NCI-H2196 treated with DMSO at 0.1 percent for 48 hours (cell line): ENCODE data around the gene METTL13.

Source experiments
- DNase-seq: peaks from one replicate; lab custom pipeline; 2025; ENCODE audit not compliant: unreplicated experiment; lab: John Stamatoyannopoulos, UW

The METTL13 gene

GRCh38 chr1:171781176-171781875 lies at the start of gene METTL13:
METTL13 (plus strand) TSS chr1:171781660; CDS start chr1:171781968, 308 bp downstream.
- peak; percentile 97 for DNase-seq

- no peak for DNase-seq
These were observed 45.3 kb upstream of the METTL13 start for GRCh38 chr1:171736196-171736595.

GRCh38 chr1:171738911-171739310 lies 42.5 kb upstream of the METTL13 start:
- DNase-seq: no peak

- DNase-seq: no peak
These were observed 41.8 kb upstream of the METTL13 start for GRCh38 chr1:171739656-171740055.

- DNase-seq: no peak
These were observed 41.0 kb upstream of the METTL13 start for GRCh38 chr1:171740356-171740863.

- DNase-seq: no peak
These were observed 40.2 kb upstream of the METTL13 start for GRCh38 chr1:171740987-171741871.

- DNase-seq: peak; percentile 52
These were observed 39.4 kb upstream of the METTL13 start, which contains the start of gene VAMP4 for GRCh38 chr1:171741872-171742576. VAMP4 (minus strand) TSS chr1:171742065; CDS start chr1:171738414, 3,651 bp downstream.

- DNase-seq: no peak
These were observed 38.9 kb upstream of the METTL13 start for GRCh38 chr1:171742577-171742922.

- DNase-seq: no peak
These were observed 38.2 kb upstream of the METTL13 start for GRCh38 chr1:171743081-171743870.

GRCh38 chr1:171744986-171745385 lies 36.5 kb upstream of the METTL13 start:
- no peak for DNase-seq

GRCh38 chr1:171748651-171749050 lies 32.8 kb upstream of the METTL13 start:
- DNase-seq: no peak

- DNase-seq: no peak
These were observed 30.2 kb upstream of the METTL13 start for GRCh38 chr1:171751221-171751620.

GRCh38 chr1:171753182-171753581 lies 28.3 kb upstream of the METTL13 start:
- DNase-seq: no peak

- no peak for DNase-seq
These were observed 27.6 kb upstream of the METTL13 start for GRCh38 chr1:171753685-171754352.

GRCh38 chr1:171754353-171754705 lies 27.1 kb upstream of the METTL13 start:
- DNase-seq: no peak

GRCh38 chr1:171754971-171755370 lies 26.5 kb upstream of the METTL13 start:
- DNase-seq: no peak

GRCh38 chr1:171756856-171757255 lies 24.6 kb upstream of the METTL13 start:
- no peak for DNase-seq

- no peak for DNase-seq
These were observed 23.4 kb upstream of the METTL13 start for GRCh38 chr1:171758011-171758410.

GRCh38 chr1:171762143-171762563 lies 19.3 kb upstream of the METTL13 start:
- DNase-seq: no peak

- no peak for DNase-seq
These were observed 17.7 kb upstream of the METTL13 start for GRCh38 chr1:171763764-171764163.
